ENCODE results near the gene ACKR3. TPM values are rescaled to one million over a fixed set of nuclear protein-coding genes. Genes with fewer than 3 reads are reported as not detected.

Gene ACKR3
- total RNA-seq, 2 experiments from 2014 or later: 0.61 to 0.74 TPM

GRCh38 chr2:236577481-236578410 lies 8.1 kb downstream of the ACKR3 start:
- no peak overlapping the region for H3K27ac ChIP-seq (ENCODE audit: low read depth in 1 of 2, low read length in 2 of 2)
- no peak overlapping the region for H3K4me3 Mint-ChIP-seq
- no peaks in the 10 kb centered on the region for H3K27me3 ChIP-seq (ENCODE audit: control insufficient read depth in 1 of 2, insufficient read depth in 2 of 2, low read length in 2 of 2)
- ChIA-PET CTCF (no interaction called here), POLR2A (no interaction called here)
- no peaks in the 10 kb centered on the region for H3K27me3 Mint-ChIP-seq
- H3K36me3 ChIP-seq (ENCODE audit: insufficient read depth, low read length): peaks cover 31% of the 10 kb centered on the region
- peaks cover 46% of the 10 kb centered on the region for H3K36me3 Mint-ChIP-seq (ENCODE audit: low read depth)
- H3K9me3 Mint-ChIP-seq: no peaks in the 10 kb centered on the region
- no peak for ATAC-seq (ENCODE audit: poor library complexity)
- H3K27ac Mint-ChIP-seq: no peak overlapping the region
- DNase-seq: no peak
- H3K4me1 ChIP-seq (ENCODE audit: insufficient read depth, low read length): no peaks in the 10 kb centered on the region
- no peaks in the 10 kb centered on the region for H3K9me3 ChIP-seq (ENCODE audit: control insufficient read depth in 1 of 2, insufficient read depth in 1 of 2, low read length in 2 of 2)
- no peak for TF ChIP-seq CTCF (IDR thresholded peaks at IDR 0.05)
- H3K4me1 Mint-ChIP-seq (ENCODE audit: low read depth): no peaks in the 10 kb centered on the region
- H3K4me3 ChIP-seq (ENCODE audit: low read length): no peak overlapping the region
- intact Hi-C loops (cut with DNase I, micrococcal nuclease): no loop called here

GRCh38 chr2:236578411-236578846 lies 8.8 kb downstream of the ACKR3 start:
- Histone ChIP-seq H3K36me3 (ENCODE audit: insufficient read depth, low read length) (peaks cover 31% of the 10 kb centered on the region), H3K4me3 (ENCODE audit: low read length) (no peak overlapping the region), H3K4me1 (ENCODE audit: insufficient read depth, low read length) (no peaks in the 10 kb centered on the region), H3K27ac (ENCODE audit: low read depth in 1 of 2, low read length in 2 of 2) (no peak overlapping the region), H3K9me3 (ENCODE audit: control insufficient read depth in 1 of 2, insufficient read depth in 1 of 2, low read length in 2 of 2) (no peaks in the 10 kb centered on the region), H3K27me3 (ENCODE audit: control insufficient read depth in 1 of 2, insufficient read depth in 2 of 2, low read length in 2 of 2) (no peaks in the 10 kb centered on the region)
- Mint-ChIP-seq H3K4me1 (ENCODE audit: low read depth) (no peaks in the 10 kb centered on the region), H3K4me3 (no peak overlapping the region), H3K27me3 (no peaks in the 10 kb centered on the region), H3K9me3 (no peaks in the 10 kb centered on the region), H3K27ac (no peak overlapping the region), H3K36me3 (ENCODE audit: low read depth) (peaks cover 53% of the 10 kb centered on the region)
- no peak for ATAC-seq (ENCODE audit: poor library complexity)
- ChIA-PET POLR2A (no interaction called here), CTCF (no interaction called here)
- no peak for TF ChIP-seq CTCF (IDR thresholded peaks at IDR 0.05)
- no peak for DNase-seq
- intact Hi-C loops (cut with DNase I, micrococcal nuclease): no loop called here

GRCh38 chr2:236579048-236579745 lies 9.6 kb downstream of the ACKR3 start:
- peaks cover 30% of the 10 kb centered on the region for H3K36me3 ChIP-seq (ENCODE audit: insufficient read depth, low read length)
- no peak overlapping the region for H3K27ac Mint-ChIP-seq
- TF ChIP-seq CTCF (IDR thresholded peaks at IDR 0.05): no peak

More at GRCh38 chr2:236579048-236579745, 9.6 kb downstream of the ACKR3 start:
- Histone ChIP-seq H3K4me1 (ENCODE audit: insufficient read depth, low read length) (no peaks in the 10 kb centered on the region), H3K9me3 (ENCODE audit: control insufficient read depth in 1 of 2, insufficient read depth in 1 of 2, low read length in 2 of 2) (no peaks in the 10 kb centered on the region), H3K4me3 (ENCODE audit: low read length) (no peak overlapping the region), H3K27ac (ENCODE audit: low read depth in 1 of 2, low read length in 2 of 2) (no peak overlapping the region), H3K27me3 (ENCODE audit: control insufficient read depth in 1 of 2, insufficient read depth in 2 of 2, low read length in 2 of 2) (no peaks in the 10 kb centered on the region)
- intact Hi-C loops (cut with DNase I, micrococcal nuclease): no loop called here
- Mint-ChIP-seq H3K9me3 (no peaks in the 10 kb centered on the region), H3K4me3 (no peak overlapping the region), H3K27me3 (no peaks in the 10 kb centered on the region), H3K4me1 (ENCODE audit: low read depth) (no peaks in the 10 kb centered on the region), H3K36me3 (ENCODE audit: low read depth) (peaks cover 52% of the 10 kb centered on the region)
- POLR2A ChIA-PET: no interaction called here
- DNase-seq (no peak), ATAC-seq (ENCODE audit: poor library complexity) (no peak)
- CTCF ChIA-PET: no interaction called here
